Endothelial cell of umbilical vein (primary cell): ENCODE results near the gene MYO9A.

Experiments used
- CTCF ChIP-seq, 2 donors: IDR thresholded peaks; 1 replicate in 1 of 2; 2 replicates in 1 of 2; pipeline ENCODE4 v1.5.1; 2011; ENCODE audit warnings: low read length in 2 of 2, mild to moderate bottlenecking in 2 of 2, moderate library complexity in 2 of 2, control low read depth in 1 of 2, inconsistent platforms in 1 of 2, low read depth in 1 of 2; ENCODE audit not compliant: insufficient read depth in 1 of 2; ENCODE audit errors: extremely low read depth in 1 of 2
- EZH2 ChIP-seq: IDR thresholded peaks from 2 replicates; pipeline ENCODE4 v1.6.1; 2012; ENCODE audit warnings: borderline replicate concordance, low read depth, mild to moderate bottlenecking, moderate library complexity, low read length, inconsistent platforms; ENCODE audit not compliant: severe bottlenecking
- FOS ChIP-seq: IDR thresholded peaks from 2 replicates; pipeline ENCODE4 v1.6.1; 2011; ENCODE audit warnings: mild to moderate bottlenecking, low read length, moderate library complexity, borderline replicate concordance; ENCODE audit not compliant: insufficient read depth
- GATA2 ChIP-seq: IDR thresholded peaks from 2 replicates; pipeline ENCODE4 v1.7.0; 2011; ENCODE audit warnings: low read depth, mild to moderate bottlenecking, moderate library complexity, mixed read lengths, low read length; ENCODE audit not compliant: insufficient read length, insufficient read depth
- JUN ChIP-seq: IDR thresholded peaks from 2 replicates; pipeline ENCODE4 v1.6.1; 2011; ENCODE audit warnings: borderline replicate concordance, low read depth; ENCODE audit not compliant: insufficient read length, insufficient read depth
- MAX ChIP-seq: IDR thresholded peaks from 2 replicates; pipeline ENCODE4 v1.6.1; 2011; ENCODE audit not compliant: insufficient read depth, insufficient read length
- MYC ChIP-seq: IDR thresholded peaks from one replicate; pipeline ENCODE4 v1.6.1; 2011; ENCODE audit warnings: mild to moderate bottlenecking, low read depth, low read length
- POLR2A ChIP-seq: IDR thresholded peaks from 2 replicates; pipeline ENCODE4 v1.6.1; 2012; ENCODE audit warnings: low read depth, mild to moderate bottlenecking, control low read depth, low read length
- POLR2AphosphoS5 ChIP-seq: IDR thresholded peaks from 2 replicates; pipeline ENCODE4 v1.6.1; 2012; ENCODE audit warnings: low read depth, mild to moderate bottlenecking, control low read depth, low read length, moderate library complexity; ENCODE audit not compliant: insufficient read depth

DNA sequence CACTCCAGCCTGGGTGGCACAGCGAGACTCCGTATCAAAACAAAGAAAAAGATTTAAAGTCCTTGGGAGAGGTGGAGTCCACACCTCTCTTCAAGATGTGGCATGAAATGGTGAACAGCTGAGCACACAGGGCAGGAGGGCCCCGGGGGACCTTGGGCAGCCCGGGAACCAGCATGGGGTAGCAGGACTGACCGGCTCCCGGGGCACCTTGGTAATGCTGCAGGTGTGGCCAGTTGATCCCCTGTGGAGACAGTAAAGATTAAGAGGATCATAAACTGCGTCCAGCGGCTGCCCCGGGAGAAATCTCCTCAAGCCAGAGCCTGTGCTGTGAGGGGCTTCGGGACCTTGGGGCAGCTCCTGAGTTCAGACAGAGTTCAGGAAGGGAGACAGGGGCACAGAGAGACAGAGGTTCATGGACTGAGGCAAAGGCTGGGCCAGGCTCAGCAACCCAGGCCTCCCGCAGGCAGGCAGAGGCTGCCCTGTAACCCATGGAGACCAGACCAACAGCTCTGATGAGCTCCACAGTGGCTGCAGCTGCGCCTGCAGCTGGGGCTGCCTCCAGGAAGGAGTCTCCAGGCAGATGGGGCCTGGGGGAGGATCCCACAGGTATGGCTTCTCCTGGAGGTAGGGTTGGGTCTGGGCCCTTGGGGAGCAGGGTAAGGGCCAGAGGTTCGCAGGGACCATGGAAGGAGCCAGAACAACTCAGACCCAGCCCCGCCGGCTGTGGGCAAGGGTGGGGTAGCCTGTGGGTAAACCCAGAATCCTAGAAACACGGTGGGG, 307.5 kb downstream of the MYO9A start, which contains the start of gene NR2E3:
- TF ChIP-seq POLR2AphosphoS5 (no peak), CTCF (IDR thresholded peaks at IDR 0.05; ENCODE audit: extremely low read depth in 1 of 2, insufficient read depth in 1 of 2, low read depth in 1 of 2, low read length in 2 of 2) (no peak), POLR2A (no peak), EZH2 (no peak), GATA2 (no peak), MYC (no peak), MAX (no peak), JUN (no peak), FOS (no peak)
